ENCODE results near the gene TAF4B. TPM values are rescaled to one million over a fixed set of nuclear protein-coding genes. Genes with fewer than 3 reads are reported as not detected.
"Not testable (repeated sequence)": the region's sequence is repeated elsewhere in the genome, so short reads cannot be mapped to it uniquely, and the experiment has no call there.

TAF4B gene
- total and polyA plus RNA-seq, 2 experiments from 2014 or later: 1.4 TPM; not detected in 1

DNA sequence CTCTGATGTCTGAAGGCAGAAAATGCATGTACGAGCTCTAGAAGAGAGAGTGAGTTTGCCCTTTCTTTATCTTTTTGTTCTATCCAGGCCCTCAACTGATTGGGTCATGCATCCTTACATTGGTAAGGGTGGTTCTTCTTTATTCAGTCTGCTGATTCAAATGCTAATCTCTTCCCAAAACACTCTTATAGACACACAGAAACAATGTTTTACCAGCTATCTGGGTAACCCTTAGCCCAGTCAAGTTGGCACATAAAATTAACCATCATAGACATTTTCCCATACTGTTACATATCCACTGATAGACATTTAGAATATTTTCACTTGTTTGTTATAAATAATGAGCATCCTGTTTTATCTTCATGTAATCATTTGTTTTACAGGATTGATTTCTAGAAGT, 141.2 kb downstream of the TAF4B start:
- Histone ChIP-seq H3K4me3 (no peak overlapping the region), H3K27me3 (no peaks in the 10 kb centered on the region), H2AFZ (no peak overlapping the region), H3K4me1 (ENCODE audit: insufficient read depth) (no peaks in the 10 kb centered on the region), H3K79me2 (no peaks in the 10 kb centered on the region), H3K9me3 (ENCODE audit: low read depth) (no peaks in the 10 kb centered on the region), H3K27ac (no peak overlapping the region), H3K4me2 (no peak overlapping the region), H3K36me3 (replicated peaks; ENCODE audit: insufficient read depth, low read depth) (no peaks in the 10 kb centered on the region), H4K20me1 (ENCODE audit: insufficient read depth, poor library complexity, severe bottlenecking) (no peaks in the 10 kb centered on the region), H3K9me2 (replicated peaks; ENCODE audit: insufficient read depth) (no peaks in the 10 kb centered on the region)
- 100% methylated on average over 1 of the region's 1 CpG for WGBS (ENCODE audit: low lambda C conversion rate, missing lambda C conversion rate)
- no peak for DNase-seq (ENCODE audit: low spot score)
- TF ChIP-seq, protein P1, sequence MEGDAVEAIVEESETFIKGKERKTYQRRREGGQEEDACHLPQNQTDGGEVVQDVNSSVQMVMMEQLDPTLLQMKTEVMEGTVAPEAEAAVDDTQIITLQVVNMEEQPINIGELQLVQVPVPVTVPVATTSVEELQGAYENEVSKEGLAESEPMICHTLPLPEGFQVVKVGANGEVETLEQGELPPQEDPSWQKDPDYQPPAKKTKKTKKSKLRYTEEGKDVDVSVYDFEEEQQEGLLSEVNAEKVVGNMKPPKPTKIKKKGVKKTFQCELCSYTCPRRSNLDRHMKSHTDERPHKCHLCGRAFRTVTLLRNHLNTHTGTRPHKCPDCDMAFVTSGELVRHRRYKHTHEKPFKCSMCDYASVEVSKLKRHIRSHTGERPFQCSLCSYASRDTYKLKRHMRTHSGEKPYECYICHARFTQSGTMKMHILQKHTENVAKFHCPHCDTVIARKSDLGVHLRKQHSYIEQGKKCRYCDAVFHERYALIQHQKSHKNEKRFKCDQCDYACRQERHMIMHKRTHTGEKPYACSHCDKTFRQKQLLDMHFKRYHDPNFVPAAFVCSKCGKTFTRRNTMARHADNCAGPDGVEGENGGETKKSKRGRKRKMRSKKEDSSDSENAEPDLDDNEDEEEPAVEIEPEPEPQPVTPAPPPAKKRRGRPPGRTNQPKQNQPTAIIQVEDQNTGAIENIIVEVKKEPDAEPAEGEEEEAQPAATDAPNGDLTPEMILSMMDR (IDR thresholded peaks at IDR 0.05; ENCODE audit: poor library complexity): no peak
- TF ChIP-seq EZH2phosphoT487 (IDR thresholded peaks at IDR 0.05; ENCODE audit: low read depth, severe bottlenecking, unreplicated experiment) (no peak), EZH2 (IDR thresholded peaks at IDR 0.05; ENCODE audit: borderline replicate concordance) (no peak)

DNA sequence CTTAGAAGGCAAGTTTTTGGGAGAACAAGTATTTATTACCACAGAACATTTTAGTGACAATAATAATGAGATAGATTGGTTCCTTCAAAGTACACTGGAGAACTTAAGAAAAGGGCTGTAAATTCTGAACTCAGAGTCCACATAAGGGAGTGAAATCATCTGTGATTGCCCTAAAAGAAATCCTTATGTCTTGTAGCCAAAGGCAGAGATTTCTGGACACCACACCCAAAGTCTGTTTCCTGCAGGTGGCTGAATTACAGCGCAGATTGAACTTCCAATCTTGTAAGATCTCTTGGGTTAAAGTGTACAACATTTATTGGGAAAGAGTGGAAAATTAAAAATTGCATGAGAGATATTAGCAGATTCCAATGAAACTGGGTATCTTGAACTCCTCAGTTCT, 143.8 kb downstream of the TAF4B start:
- Histone ChIP-seq H3K79me2 (no peaks in the 10 kb centered on the region), H3K4me3 (no peak overlapping the region)
- WGBS (ENCODE audit: low lambda C conversion rate, missing lambda C conversion rate): 93% methylated on average over 1 of the region's 1 CpG

DNA sequence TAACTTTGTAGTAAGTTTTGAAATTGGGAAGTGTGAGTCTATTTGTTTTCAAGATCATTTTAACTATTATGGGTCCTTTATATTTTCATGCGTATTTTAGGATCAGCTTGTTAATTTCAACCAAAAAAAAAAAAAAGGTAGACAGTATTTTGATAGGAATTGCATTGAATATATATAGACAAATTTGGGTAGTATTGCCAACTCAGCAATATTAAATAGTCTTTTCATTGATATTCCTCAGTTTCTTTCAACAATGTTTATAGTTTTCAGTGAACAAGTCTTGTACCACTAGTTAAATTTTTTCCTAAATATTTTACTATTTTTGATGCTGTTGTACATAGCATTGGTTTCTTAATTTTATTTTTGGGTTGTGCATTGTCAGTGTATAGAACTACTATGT, 149.9 kb downstream of the TAF4B start:
- no peaks in the 10 kb centered on the region for H3K9me2 ChIP-seq (replicated peaks; ENCODE audit: insufficient read depth)
- no peaks in the 10 kb centered on the region for H4K20me1 ChIP-seq (ENCODE audit: insufficient read depth, poor library complexity, severe bottlenecking)
- H3K9me3 ChIP-seq (ENCODE audit: low read depth): no peaks in the 10 kb centered on the region
- no peak overlapping the region for H3K4me3 ChIP-seq
- H3K79me2 ChIP-seq: no peaks in the 10 kb centered on the region
- 100% methylated on average over 1 of the region's 1 CpG for WGBS (ENCODE audit: low lambda C conversion rate, missing lambda C conversion rate)
- no peak overlapping the region for H2AFZ ChIP-seq
- no peaks in the 10 kb centered on the region for H3K27me3 ChIP-seq
- no peaks in the 10 kb centered on the region for H3K36me3 ChIP-seq (replicated peaks; ENCODE audit: insufficient read depth, low read depth)
- no peaks in the 10 kb centered on the region for H3K4me1 ChIP-seq (ENCODE audit: insufficient read depth)
- TF ChIP-seq EZH2 (IDR thresholded peaks at IDR 0.05; ENCODE audit: borderline replicate concordance) (no peak), EZH2phosphoT487 (IDR thresholded peaks at IDR 0.05; ENCODE audit: low read depth, severe bottlenecking, unreplicated experiment) (no peak)
- TF ChIP-seq, protein P1 (IDR thresholded peaks at IDR 0.05; ENCODE audit: poor library complexity): no peak
- no peak overlapping the region for H3K4me2 ChIP-seq
- no peak overlapping the region for H3K27ac ChIP-seq
- no peak for DNase-seq (ENCODE audit: low spot score)

More for the DNA sequence above, 143.8 kb downstream of the TAF4B start:
- Histone ChIP-seq H3K4me2 (no peak overlapping the region), H2AFZ (no peak overlapping the region), H3K9me3 (ENCODE audit: low read depth) (no peaks in the 10 kb centered on the region), H3K27me3 (no peaks in the 10 kb centered on the region), H3K4me1 (ENCODE audit: insufficient read depth) (no peaks in the 10 kb centered on the region), H3K27ac (no peak overlapping the region), H3K9me2 (replicated peaks; ENCODE audit: insufficient read depth) (no peaks in the 10 kb centered on the region), H3K36me3 (replicated peaks; ENCODE audit: insufficient read depth, low read depth) (no peaks in the 10 kb centered on the region), H4K20me1 (ENCODE audit: insufficient read depth, poor library complexity, severe bottlenecking) (no peaks in the 10 kb centered on the region)
- DNase-seq (ENCODE audit: low spot score): no peak
- no peak for TF ChIP-seq EZH2 (IDR thresholded peaks at IDR 0.05; ENCODE audit: borderline replicate concordance)

DNA sequence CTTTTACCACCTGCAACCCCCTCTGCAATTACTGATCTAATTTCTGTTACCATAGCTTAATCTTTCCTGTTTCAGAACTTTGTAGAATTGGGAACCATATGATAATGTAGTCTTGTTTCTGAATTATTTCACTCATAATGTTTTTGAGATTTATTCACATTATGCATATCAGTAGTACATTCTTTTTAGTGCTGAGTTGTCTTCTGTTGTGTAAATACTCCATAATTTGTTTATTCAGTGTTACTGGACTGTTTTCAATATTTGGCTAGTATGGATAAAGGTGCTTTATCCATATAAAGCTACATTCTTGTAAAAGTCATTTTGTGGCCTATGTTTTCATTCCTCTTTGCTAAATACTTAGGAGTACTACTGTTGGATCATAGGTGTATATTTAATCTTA, 152.5 kb downstream of the TAF4B start:
- Histone ChIP-seq H3K27me3 (no peaks in the 10 kb centered on the region), H3K4me1 (ENCODE audit: insufficient read depth) (no peaks in the 10 kb centered on the region), H3K27ac (no peak overlapping the region), H3K4me2 (no peak overlapping the region), H4K20me1 (ENCODE audit: insufficient read depth, poor library complexity, severe bottlenecking) (no peaks in the 10 kb centered on the region), H3K79me2 (no peaks in the 10 kb centered on the region), H3K9me2 (replicated peaks; ENCODE audit: insufficient read depth) (no peaks in the 10 kb centered on the region), H3K4me3 (no peak overlapping the region), H2AFZ (no peak overlapping the region), H3K9me3 (ENCODE audit: low read depth) (no peaks in the 10 kb centered on the region), H3K36me3 (replicated peaks; ENCODE audit: insufficient read depth, low read depth) (no peaks in the 10 kb centered on the region)
- TF ChIP-seq EZH2phosphoT487 (IDR thresholded peaks at IDR 0.05; ENCODE audit: low read depth, severe bottlenecking, unreplicated experiment) (no peak), EZH2 (IDR thresholded peaks at IDR 0.05; ENCODE audit: borderline replicate concordance) (no peak)
- TF ChIP-seq, protein P1 (IDR thresholded peaks at IDR 0.05; ENCODE audit: poor library complexity): no peak
- no peak for DNase-seq (ENCODE audit: low spot score)

DNA sequence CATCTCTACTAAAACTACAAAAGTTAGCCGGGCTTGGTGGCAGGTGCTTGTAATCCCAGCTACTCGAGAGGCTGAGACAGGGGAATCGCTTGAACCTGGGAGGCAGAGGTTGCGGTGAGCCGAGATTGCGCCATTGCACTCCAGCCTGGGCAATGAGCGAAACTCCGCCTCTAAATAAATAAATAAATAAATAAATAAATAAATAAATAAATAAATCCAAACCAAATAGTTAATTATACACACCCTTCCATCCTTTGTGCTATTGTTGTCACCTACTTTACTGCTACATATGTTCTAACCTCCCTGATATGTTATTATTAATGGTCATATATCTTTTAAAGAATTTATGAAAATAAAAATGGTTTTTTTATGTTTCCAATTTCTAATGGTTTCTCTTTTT, 155.3 kb downstream of the TAF4B start:
- not testable (repeated sequence) for H2AFZ ChIP-seq; H4K20me1 ChIP-seq (ENCODE audit: insufficient read depth, poor library complexity, severe bottlenecking); H3K27me3 ChIP-seq; H3K9me3 ChIP-seq (ENCODE audit: low read depth); H3K4me3 ChIP-seq; H3K27ac ChIP-seq; H3K36me3 ChIP-seq (replicated peaks; ENCODE audit: insufficient read depth, low read depth); H3K4me2 ChIP-seq; DNase-seq (ENCODE audit: low spot score); H3K79me2 ChIP-seq; H3K4me1 ChIP-seq (ENCODE audit: insufficient read depth); H3K9me2 ChIP-seq (replicated peaks; ENCODE audit: insufficient read depth)
- WGBS (ENCODE audit: low lambda C conversion rate, missing lambda C conversion rate): over 99% methylated on average over 8 of the region's 8 CpGs
